Spleen (tissue), 7 donors: ENCODE measurements around the gene FAM193A.

Experiments
- CTCF ChIP-seq, 11 experiments: fragments of 200-600 bp in 7 of 11; fragments of 450-650 bp in 4 of 11; sonication (generic) in 4 of 11; IDR thresholded peaks in 8 of 11; conservative IDR thresholded peaks in 3 of 11; 1 replicate in 7 of 11; 2 replicates in 4 of 11; pipeline versions ENCODE4 v1.4.0 to v1.8.0; 2016 to 2021; ENCODE audit warnings: antibody characterized with exemption in 11 of 11, inconsistent platforms in 4 of 11, mild to moderate bottlenecking in 1 of 11
- POLR2A ChIP-seq, 3 donors: fragments of 450-650 bp; IDR thresholded peaks; one replicate each; pipeline ENCODE4 v1.5.1; 2017; ENCODE audit warnings: antibody characterized with exemption in 3 of 3, mild to moderate bottlenecking in 1 of 3
- POLR2AphosphoS5 ChIP-seq, 3 donors: sonication (generic); formaldehyde crosslinking; IDR thresholded peaks; one replicate each; pipeline ENCODE4 v1.5.1; 2017; ENCODE audit warnings: antibody characterized with exemption in 3 of 3
- donor health status: DM: no; HTN: no; CAD: no; lungs with moderate emphysema.
- donor health status: DM: no; HTN: no; CAD: no.
- donor health status: DM: no; HTN: no; CAD: no.

- TF ChIP-seq CTCF (IDR thresholded peaks at IDR 0.05 in 8 of 11, conservative IDR thresholded peaks at IDR 0.05 in 3 of 11) (no peak), POLR2A (IDR thresholded peaks at IDR 0.05) (no peak), POLR2AphosphoS5 (IDR thresholded peaks at IDR 0.05) (no peak)
These were observed 155.5 kb downstream of the FAM193A start for GRCh38 chr4:2691952-2692435.
